ENCODE data around the gene PDIA5.

PDIA5 gene

DNA sequence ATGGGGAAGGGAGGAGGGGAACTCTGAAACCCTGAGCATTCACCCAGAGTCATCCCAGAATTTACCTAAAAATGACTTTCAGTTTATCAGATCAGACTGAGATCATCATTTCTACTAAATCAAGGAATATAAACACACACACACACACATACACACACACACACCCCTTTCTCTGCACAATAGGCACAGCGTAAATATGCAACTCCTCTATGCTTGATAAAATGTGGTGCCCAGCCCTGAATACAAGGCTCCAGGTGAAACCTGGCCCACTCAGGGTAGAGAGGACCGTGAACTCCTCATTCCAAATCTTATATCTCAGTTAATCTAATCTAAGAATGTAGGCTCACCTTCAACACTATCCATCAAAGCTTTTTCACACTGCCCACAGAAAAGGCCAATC, 103.1 kb downstream of the PDIA5 start:
- no peak overlapping the region for H3K27ac ChIP-seq

DNA sequence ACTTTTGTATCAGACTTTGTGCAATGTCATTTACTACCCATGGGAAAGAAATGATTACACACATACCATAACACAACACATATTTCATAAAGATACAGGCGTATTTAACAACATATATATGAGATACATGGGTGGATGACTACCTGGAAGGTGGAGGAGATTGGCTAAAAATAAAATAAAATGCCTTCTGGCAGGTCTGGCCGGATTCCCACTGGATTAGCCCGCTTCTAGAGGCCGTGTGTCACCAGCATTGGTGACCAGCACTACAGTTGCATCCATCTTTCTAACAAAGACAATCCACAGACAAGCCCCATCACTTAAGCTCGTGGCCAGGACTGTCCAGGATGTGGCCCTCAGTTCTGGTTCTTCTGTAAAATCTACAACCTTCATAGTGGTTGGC, 114.0 kb downstream of the PDIA5 start:
- TF ChIP-seq, protein P1, sequence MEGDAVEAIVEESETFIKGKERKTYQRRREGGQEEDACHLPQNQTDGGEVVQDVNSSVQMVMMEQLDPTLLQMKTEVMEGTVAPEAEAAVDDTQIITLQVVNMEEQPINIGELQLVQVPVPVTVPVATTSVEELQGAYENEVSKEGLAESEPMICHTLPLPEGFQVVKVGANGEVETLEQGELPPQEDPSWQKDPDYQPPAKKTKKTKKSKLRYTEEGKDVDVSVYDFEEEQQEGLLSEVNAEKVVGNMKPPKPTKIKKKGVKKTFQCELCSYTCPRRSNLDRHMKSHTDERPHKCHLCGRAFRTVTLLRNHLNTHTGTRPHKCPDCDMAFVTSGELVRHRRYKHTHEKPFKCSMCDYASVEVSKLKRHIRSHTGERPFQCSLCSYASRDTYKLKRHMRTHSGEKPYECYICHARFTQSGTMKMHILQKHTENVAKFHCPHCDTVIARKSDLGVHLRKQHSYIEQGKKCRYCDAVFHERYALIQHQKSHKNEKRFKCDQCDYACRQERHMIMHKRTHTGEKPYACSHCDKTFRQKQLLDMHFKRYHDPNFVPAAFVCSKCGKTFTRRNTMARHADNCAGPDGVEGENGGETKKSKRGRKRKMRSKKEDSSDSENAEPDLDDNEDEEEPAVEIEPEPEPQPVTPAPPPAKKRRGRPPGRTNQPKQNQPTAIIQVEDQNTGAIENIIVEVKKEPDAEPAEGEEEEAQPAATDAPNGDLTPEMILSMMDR (conservative IDR thresholded peaks at IDR 0.05) = no peak
- H3K27ac ChIP-seq = no peak overlapping the region

More for the DNA sequence above, 103.1 kb downstream of the PDIA5 start:
- TF ChIP-seq, protein P1 (conservative IDR thresholded peaks at IDR 0.05) = no peak
- TF ChIP-seq ZFX (IDR thresholded peaks at IDR 0.05) = no peak

DNA sequence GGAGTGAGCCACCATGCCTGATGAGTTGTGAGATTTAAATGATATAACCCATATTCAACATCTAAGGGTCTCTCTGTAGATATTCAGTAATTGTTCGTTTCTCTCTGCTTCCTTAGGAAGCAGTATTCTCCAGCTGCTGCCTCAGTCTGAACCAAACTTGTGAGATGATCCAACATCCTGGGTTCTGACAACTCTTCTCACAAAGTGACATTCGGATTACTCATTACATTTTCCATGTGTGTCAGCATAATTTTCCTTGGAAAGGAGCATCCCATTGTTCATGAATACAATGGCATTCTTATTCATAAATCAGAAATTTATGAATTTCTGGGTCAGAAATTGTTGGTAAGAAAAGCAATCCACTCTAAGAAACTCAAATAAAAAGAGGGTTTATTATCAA, 119.9 kb downstream of the PDIA5 start:
- no peak overlapping the region for H3K27ac ChIP-seq
- TF ChIP-seq ZFX (IDR thresholded peaks at IDR 0.05) = no peak
- TF ChIP-seq, protein P1 (conservative IDR thresholded peaks at IDR 0.05) = no peak

DNA sequence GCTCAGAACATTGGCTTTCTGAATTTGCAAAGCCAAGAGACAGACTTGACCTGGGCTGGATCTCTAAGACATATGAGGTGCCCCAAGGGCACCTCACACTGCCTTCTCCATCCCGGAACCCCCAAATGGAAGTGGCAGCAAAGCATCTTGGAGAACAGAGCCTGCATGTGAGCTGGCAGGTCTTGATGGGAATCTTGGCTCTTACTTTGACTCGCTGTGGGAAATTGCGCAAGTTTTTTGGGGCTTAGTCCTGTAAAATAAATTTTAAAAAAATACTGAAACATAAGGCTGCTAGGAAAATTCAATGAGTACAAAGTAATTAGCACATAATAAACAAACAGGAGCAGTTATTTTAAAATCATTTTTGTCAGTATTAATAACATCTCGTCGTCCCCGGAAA, 121.2 kb downstream of the PDIA5 start:
- no peak overlapping the region for H3K27ac ChIP-seq
- TF ChIP-seq, protein P1 (conservative IDR thresholded peaks at IDR 0.05) = no peak
- TF ChIP-seq ZFX (IDR thresholded peaks at IDR 0.05) = no peak

DNA sequence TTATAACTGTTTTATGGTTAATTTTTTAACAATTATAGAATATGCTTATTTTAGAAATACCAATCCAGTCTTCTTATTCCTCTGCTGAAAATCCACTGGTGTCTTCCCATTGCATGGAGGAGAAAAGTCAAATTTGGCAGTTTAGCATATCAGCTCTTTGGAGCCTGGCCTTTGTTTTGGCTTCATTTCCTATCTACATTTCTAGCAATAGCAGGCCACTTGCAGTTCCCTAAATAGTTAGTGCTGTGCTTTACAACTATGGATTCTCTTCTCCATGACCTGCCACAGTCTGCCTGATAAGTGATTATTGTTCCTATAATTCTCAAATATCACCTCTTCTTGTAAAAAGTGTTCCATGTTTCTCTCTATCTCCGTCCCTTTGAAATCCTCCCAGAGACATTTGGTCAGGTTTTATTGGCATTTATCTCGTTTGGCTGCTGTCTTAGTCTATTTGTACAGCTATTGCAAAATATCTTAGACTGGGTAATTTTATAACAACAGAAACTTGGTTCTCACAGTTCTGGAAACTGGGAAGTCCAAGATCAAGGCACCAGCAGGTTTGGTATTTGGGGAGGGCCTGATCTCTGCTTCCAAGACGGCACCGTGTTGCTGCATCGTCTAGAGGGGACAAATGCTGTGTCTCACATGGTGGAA, 126.8 kb downstream of the PDIA5 start:
- no peak overlapping the region for H3K27ac ChIP-seq
- TF ChIP-seq, protein P1 (conservative IDR thresholded peaks at IDR 0.05) = no peak
- TF ChIP-seq ZFX (IDR thresholded peaks at IDR 0.05) = no peak

DNA sequence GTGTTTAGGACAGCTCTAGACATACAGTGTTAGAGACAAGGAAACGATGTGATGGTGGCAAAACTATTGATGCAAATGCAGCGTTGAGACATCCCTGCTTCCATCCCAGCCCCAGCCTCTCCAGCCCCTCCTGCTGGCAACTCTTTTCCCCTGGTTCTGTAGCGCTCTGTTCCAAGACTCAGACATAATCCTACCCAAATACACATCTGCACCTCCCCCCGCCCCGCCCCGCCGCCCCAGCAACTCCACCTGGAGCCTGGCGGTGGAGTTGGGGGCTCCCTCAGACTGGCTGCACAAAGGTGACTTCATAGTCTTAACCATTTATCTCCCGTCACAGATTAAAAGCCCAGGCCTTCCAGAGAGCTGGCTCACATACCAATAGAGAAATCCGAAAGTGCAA, 127.7 kb downstream of the PDIA5 start:
- TF ChIP-seq ZFX (IDR thresholded peaks at IDR 0.05) = no peak
- TF ChIP-seq, protein P1 (conservative IDR thresholded peaks at IDR 0.05) = peak; percentile 36; the same call in 1 of the 2 replicates
- no peak overlapping the region for H3K27ac ChIP-seq

DNA sequence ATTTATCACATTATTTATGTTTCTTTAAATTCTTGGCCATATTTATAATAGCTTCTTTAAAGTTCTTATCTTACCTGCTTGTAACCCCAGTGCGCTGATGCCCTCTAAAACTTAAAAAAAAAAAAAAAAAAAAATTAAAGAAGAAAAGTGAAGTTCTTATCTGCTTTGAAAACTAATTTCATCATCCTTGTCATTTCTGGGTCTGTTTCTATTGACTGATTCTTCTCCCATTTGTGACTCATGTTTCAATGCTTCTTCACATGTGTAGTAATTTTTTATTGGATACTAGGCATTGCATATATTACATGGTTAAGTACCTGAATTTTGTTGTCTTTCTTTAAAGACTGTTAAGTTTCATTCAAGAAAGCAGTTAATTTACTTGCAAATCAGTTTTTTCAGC, 131.5 kb downstream of the PDIA5 start:
- no peak for TF ChIP-seq ZFX (IDR thresholded peaks at IDR 0.05)
- TF ChIP-seq, protein P1 (conservative IDR thresholded peaks at IDR 0.05) = no peak
- no peak overlapping the region for H3K27ac ChIP-seq
